Measurements from ENCODE around the gene MBD6. TPM values are rescaled to one million over a fixed set of nuclear protein-coding genes. Genes with fewer than 3 reads are reported as not detected.

MBD6 gene
- total and polyA plus RNA-seq, 2 donors from 2014 or later = 38.4 to 118 TPM

DNA sequence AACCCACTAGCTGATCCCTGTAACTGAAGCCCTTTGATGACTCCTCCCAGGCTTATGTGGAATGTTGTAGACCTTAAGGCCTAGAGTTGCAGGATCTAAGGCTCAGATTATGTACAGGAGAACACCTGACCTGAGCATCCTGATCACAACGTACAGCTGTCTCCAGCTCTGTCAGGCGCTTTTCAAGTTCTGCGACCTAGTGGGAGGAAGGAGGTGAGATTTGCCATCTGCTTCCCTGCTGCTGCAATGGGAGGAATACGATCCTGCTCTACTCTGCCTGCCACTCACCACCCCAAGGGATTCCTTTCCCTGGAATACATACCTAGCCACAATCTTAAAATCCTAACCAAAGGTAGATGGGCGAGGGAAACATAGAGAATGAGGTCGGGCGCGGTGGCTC lies 10.5 kb downstream of the MBD6 start:
- H3K9ac ChIP-seq (ENCODE audit: low read length in 3 of 3) = no peak overlapping the region
- FAIRE-seq (no peak), DNase-seq (no peak)
- H3K4me3 ChIP-seq (ENCODE audit: low read length in 3 of 3) = no peak overlapping the region
- intact Hi-C loops (cut with DNase I) = no loop called here
- TF ChIP-seq, protein P1, sequence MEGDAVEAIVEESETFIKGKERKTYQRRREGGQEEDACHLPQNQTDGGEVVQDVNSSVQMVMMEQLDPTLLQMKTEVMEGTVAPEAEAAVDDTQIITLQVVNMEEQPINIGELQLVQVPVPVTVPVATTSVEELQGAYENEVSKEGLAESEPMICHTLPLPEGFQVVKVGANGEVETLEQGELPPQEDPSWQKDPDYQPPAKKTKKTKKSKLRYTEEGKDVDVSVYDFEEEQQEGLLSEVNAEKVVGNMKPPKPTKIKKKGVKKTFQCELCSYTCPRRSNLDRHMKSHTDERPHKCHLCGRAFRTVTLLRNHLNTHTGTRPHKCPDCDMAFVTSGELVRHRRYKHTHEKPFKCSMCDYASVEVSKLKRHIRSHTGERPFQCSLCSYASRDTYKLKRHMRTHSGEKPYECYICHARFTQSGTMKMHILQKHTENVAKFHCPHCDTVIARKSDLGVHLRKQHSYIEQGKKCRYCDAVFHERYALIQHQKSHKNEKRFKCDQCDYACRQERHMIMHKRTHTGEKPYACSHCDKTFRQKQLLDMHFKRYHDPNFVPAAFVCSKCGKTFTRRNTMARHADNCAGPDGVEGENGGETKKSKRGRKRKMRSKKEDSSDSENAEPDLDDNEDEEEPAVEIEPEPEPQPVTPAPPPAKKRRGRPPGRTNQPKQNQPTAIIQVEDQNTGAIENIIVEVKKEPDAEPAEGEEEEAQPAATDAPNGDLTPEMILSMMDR (IDR thresholded peaks at IDR 0.05; ENCODE audit: borderline replicate concordance, extremely low read depth, insufficient read depth) = no peak
- H3K27me3 ChIP-seq (ENCODE audit: control insufficient read depth, insufficient read depth, low read length) = no peaks in the 10 kb centered on the region
- no peaks in the 10 kb centered on the region for H3K4me1 ChIP-seq (ENCODE audit: control insufficient read depth in 2 of 3, insufficient read depth in 2 of 3, low read depth in 1 of 3, low read length in 3 of 3)
- peaks cover 17 to 76% (median 46%) of the 10 kb centered on the region in 3 donors for H3K36me3 ChIP-seq (ENCODE audit: control insufficient read depth in 2 of 3, insufficient read depth in 3 of 3, low read length in 3 of 3)
- H3K9me3 ChIP-seq (ENCODE audit: control insufficient read depth in 2 of 3, insufficient read depth in 1 of 3, low read length in 3 of 3) = no peaks in the 10 kb centered on the region
- no peak overlapping the region for H3K27ac ChIP-seq (ENCODE audit: low read depth in 2 of 2, low read length in 2 of 2)

GRCh38 chr12:57534250-57534649 lies 11.6 kb downstream of the MBD6 start:
- no peak overlapping the region for H3K4me3 ChIP-seq (ENCODE audit: low read length in 3 of 3)
- no peaks in the 10 kb centered on the region for H3K27me3 ChIP-seq (ENCODE audit: control insufficient read depth, insufficient read depth, low read length)
- no peak for DNase-seq
- no peaks in the 10 kb centered on the region for H3K4me1 ChIP-seq (ENCODE audit: control insufficient read depth in 2 of 3, insufficient read depth in 2 of 3, low read depth in 1 of 3, low read length in 3 of 3)
- no peak overlapping the region for H3K27ac ChIP-seq (ENCODE audit: low read depth in 2 of 2, low read length in 2 of 2)
- TF ChIP-seq, protein P1 (IDR thresholded peaks at IDR 0.05; ENCODE audit: borderline replicate concordance, extremely low read depth, insufficient read depth) = no peak
- intact Hi-C loops (cut with DNase I) = no loop called here
- peaks cover 19 to 83% (median 53%) of the 10 kb centered on the region in 3 donors for H3K36me3 ChIP-seq (ENCODE audit: control insufficient read depth in 2 of 3, insufficient read depth in 3 of 3, low read length in 3 of 3)
- no peak overlapping the region for H3K9ac ChIP-seq (ENCODE audit: low read length in 3 of 3)
- no peaks in the 10 kb centered on the region for H3K9me3 ChIP-seq (ENCODE audit: control insufficient read depth in 2 of 3, insufficient read depth in 1 of 3, low read length in 3 of 3)
- FAIRE-seq = no peak

- Histone ChIP-seq H3K4me3 (ENCODE audit: low read length in 3 of 3) (no peak overlapping the region), H3K27ac (ENCODE audit: low read depth in 2 of 2, low read length in 2 of 2) (no peak overlapping the region), H3K4me1 (ENCODE audit: control insufficient read depth in 2 of 3, insufficient read depth in 2 of 3, low read depth in 1 of 3, low read length in 3 of 3) (no peaks in the 10 kb centered on the region), H3K9ac (ENCODE audit: low read length in 3 of 3) (no peak overlapping the region), H3K9me3 (ENCODE audit: control insufficient read depth in 2 of 3, insufficient read depth in 1 of 3, low read length in 3 of 3) (no peaks in the 10 kb centered on the region), H3K36me3 (ENCODE audit: control insufficient read depth in 2 of 3, insufficient read depth in 3 of 3, low read length in 3 of 3) (peaks cover 19 to 80% (median 52%) of the 10 kb centered on the region in 3 donors), H3K27me3 (ENCODE audit: control insufficient read depth, insufficient read depth, low read length) (no peaks in the 10 kb centered on the region)
- TF ChIP-seq, protein P1 (IDR thresholded peaks at IDR 0.05; ENCODE audit: borderline replicate concordance, extremely low read depth, insufficient read depth) = no peak
- DNase-seq (no peak), FAIRE-seq (no peak)
- intact Hi-C loops (cut with DNase I) = no loop called here
These were observed 12.4 kb downstream of the MBD6 start for GRCh38 chr12:57534991-57535543.
